NCI-H2081 treated with DMSO at 0.1 percent for 48 hours (cell line): ENCODE measurements around the gene PNPLA7.
A peak's percentile ranks its signal among the peaks of the same experiment; 100 is the strongest.
"Not testable (repeated sequence)": the region's sequence is repeated elsewhere in the genome, so short reads cannot be mapped to it uniquely, and the experiment has no call there.

ENCODE experiments used
- DNase-seq: peaks from one replicate; lab custom pipeline; 2025; lab: John Stamatoyannopoulos, UW

Gene PNPLA7

DNA sequence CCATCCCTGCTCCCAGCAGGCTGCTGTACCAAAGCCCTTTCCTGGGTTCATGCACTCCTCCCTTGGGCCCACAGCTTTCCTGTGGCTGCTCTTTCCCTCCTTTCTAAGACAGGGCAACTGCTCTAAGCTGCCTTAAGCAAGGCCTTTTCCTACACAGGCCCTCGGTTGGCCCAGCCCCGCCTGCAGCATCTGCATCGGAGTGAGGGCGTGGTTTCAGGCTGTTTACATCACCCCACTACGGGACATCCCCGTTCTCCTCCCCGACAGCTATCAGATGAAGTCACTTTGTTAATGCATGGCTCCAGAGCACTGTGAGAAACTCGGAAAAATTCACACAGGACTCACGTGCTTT lies 25.1 kb upstream of the PNPLA7 start:
- no peak for DNase-seq

DNA sequence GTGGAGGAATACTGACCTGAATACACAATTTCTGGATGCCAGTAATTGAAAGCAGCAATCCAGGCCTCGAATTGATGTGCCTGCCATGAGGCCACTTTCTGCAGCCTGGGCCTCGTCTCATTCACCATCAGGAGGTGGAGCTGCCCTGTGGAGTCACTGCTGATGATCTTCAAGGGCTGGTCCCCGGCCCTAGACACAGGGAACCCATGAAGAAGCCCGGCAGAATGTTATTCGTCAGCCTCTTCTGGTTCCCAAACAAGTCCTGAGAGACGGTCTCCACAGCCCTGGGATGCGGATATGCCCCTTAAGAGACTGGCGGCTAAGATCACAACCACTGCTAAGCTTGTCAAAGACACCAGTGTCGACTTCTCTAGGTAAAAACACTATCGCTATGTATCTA lies 24.0 kb upstream of the PNPLA7 start:
- no peak for DNase-seq

DNA sequence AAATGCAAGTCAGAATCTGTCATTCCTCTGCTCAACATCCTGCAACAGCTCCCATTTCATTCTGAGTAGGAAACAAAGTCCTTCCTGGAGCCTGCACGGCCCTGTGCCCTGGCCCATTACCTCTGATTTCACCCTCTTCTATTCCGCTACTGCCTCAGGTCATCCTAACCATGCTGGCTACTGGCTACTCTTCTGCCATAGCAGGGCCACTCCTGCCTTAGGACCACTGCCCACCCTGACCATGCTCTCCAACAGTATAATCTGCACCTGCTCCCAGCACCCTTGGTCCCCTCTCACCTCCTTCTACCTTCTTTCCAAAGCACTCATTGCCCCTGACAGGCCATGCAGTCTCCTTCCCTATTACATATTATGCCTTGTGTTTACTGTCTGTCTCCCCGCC lies 20.4 kb upstream of the PNPLA7 start:
- no peak for DNase-seq

DNA sequence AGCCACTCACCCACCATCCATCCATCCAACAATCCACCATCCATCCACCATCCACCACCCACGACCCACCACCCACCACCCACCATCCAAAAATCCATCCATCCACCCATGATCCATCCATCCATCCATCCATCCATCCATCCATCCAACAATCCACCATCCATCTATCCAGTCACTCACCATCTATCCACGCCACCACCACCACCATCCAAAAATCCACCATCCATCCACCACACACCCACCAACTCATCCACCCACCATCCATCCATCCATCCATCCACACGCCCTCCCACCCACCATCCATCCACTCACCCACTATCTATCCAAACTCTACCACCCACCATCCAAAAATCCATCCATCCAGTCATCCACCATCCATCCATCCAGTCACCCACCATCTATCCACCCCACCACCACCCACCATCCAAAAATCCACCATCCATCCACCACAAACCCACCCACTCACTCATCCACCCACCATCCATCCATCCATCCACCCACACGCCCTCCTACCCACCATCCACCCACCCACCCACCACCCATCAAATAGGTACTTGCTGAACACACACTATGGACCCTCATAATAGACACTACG lies 19.5 kb upstream of the PNPLA7 start:
- no peak for DNase-seq

DNA sequence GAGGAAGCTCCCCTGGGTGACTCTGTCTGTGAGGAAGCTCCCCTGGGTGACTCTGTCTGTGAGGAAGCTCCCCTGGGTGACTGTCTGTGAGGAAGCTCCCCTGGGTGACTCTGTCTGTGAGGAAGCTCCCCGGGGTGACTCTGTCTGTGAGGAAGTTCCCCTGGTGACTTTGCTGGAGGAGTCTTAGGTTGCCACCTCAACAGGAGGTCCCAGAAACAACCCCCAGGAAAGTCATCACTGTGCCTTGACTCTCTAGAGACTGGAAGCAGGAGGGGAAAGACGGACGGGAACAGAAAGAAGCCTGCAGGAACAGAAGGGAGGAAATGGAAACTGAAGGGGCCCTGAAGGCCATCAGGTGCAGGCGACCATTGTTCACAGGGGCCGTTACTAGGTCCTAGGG lies 18.2 kb upstream of the PNPLA7 start:
- not testable (repeated sequence) for DNase-seq

DNA sequence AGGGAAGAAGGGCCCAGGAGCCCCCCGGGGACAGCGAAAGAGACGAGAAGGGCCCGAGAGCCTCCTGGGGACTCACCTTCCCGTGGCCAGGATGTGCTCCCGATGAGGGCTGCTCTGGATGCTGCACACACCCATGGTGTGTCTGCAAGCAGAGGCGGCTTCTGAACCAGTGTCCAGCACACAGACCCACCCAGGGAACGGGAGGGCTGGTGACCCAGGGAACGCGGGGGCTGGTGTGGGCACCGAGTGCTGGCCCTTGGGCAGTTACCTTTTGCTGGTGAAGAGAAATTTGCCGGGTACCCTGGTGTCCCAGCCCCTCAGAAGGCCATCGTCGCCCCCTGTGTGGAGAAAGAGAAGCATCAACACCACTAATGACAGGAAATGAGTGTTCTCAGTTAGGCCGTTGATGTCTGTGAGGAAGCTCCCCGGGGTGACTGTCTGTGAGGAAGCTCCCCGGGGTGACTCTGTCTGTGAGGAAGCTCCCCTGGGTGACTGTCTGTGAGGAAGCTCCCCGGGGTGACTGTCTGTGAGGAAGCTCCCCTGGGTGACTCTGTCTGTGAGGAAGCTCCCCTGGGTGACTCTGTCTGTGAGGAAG lies 14.7 kb upstream of the PNPLA7 start:
- no peak for DNase-seq

DNA sequence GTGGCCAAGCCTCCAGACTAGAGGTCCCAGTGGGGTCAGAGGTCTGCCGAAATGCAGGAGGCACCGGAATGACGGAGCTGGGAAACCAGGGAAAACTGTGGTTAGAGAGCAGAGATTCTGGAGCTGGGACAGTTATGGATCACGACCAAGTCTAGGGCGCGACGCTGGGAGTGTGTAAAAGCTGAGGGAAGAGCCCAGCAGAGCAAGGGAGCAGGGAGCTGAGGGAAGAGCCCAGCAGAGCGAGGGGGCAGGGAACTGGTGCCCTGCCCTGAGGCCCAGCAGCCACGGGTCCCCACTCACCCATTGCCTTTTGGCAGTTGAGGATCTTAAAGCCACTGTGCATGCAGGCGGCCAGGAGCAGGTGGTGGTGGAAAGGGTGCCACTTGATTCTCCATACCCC lies 13.9 kb upstream of the PNPLA7 start:
- no peak for DNase-seq

DNA sequence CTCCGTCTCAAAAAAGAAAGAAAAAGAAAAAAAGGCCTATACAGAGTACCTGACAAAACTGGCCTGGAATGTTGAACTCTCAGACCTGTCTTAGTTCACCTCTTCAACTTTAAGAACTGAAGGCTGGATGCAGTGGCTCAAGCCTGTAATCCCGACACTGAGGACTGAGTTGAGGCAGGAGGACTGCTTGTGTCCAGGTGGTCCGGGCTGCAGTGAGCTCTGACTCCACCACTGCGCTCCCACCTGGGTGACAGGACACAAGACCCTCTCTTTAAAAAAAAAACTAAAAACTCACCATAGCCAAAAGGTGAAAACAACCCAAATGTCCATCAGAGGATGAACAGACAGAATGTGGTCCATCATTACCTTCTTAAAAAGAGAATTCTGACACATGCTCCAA lies 7.9 kb upstream of the PNPLA7 start:
- DNase-seq = no peak

DNA sequence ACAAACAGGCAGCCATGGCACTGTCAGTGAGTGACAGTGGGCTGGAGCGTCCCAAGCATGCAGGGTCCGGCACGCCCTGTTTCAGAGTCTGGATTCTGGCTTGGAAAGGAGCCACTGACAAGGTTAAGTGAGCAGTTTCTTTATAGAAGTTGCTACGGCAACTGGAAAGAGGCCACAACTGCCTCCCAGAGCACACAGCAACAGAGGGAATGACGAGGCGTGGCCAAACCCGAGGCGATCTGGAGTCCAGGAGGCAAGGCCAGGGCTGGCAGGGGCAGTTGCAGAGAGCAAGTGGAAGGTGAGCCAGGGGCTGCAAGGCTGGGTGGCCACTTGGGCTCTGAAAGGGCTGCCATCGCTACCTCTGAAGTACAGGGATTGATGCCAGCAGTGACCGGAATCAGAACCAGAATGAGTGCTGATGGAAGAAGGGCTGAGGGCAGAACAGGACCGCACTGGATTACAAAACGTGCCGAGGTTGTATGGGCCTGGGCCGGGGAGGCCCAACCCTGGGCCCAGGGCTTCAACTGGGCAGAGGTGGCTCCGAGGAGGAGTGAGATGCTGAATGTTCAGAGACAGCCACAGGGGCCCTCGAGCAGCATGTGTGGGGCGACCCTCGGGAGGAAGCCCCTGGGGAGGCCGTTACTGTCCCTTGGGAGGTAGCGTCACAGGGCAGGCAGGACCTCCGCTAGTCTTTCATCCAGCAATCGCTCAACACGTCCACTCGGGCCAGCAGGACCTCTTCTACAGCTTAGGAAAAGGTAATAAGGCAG lies 6.1 kb upstream of the PNPLA7 start:
- DNase-seq = no peak

DNA sequence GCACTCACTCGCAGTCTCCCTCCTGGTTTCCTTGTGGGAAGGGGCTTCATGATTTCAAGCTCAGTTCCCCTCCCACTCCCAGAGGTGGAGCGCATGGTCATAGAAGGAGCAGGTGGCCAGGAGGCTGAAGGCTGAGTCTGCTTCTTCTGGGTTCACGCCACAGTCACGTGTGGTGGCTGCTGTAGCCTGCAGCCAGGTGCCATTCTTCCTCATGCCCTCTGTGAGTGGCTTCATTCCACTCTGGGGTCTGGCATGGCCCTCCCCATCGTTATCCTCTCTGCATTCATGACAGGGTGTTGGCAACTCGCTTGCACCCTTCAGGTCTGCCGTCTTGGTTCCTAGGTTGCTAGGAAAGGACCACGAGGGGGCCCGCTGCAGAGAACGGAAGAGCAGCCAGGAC lies 5.0 kb upstream of the PNPLA7 start:
- no peak for DNase-seq

DNA sequence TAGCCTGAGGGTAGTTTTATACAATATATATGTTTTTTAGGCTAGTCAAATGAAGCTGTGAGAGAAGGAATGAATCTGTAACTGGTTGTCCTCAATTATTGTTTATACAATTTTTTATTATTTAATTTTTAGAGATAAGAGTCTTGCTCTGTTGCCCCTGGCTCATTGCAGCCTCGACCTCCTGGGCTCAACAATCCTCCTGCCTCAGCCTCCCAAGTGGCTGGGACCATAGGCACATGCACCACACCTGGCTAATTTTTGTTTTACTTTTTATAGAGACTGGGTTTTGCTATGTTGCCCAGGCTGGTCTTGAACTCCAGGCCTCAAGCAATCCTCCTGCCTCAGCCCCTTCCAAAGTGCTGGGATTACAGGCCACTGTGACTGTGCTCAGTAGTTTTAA lies 4.1 kb upstream of the PNPLA7 start:
- no peak for DNase-seq

DNA sequence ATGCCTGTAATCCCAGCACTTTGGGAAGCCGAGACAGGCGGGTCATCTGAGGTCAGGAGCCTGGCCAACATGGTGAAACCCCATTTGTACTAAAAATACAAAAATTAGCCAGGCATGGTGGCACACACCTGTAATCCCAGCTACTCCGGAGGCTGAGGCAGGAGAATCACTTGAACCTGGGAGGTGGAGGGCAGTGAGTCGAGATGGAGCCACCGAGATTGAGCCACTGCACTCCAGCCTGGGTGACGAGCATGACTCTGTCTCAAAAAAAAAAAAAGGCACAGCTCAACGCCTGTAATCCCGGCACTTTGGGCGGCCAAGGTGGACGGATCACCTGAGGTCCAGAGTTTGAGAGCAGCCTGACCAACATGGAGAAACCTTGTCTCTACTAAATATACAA lies 3.5 kb upstream of the PNPLA7 start:
- not testable (repeated sequence) for DNase-seq

DNA sequence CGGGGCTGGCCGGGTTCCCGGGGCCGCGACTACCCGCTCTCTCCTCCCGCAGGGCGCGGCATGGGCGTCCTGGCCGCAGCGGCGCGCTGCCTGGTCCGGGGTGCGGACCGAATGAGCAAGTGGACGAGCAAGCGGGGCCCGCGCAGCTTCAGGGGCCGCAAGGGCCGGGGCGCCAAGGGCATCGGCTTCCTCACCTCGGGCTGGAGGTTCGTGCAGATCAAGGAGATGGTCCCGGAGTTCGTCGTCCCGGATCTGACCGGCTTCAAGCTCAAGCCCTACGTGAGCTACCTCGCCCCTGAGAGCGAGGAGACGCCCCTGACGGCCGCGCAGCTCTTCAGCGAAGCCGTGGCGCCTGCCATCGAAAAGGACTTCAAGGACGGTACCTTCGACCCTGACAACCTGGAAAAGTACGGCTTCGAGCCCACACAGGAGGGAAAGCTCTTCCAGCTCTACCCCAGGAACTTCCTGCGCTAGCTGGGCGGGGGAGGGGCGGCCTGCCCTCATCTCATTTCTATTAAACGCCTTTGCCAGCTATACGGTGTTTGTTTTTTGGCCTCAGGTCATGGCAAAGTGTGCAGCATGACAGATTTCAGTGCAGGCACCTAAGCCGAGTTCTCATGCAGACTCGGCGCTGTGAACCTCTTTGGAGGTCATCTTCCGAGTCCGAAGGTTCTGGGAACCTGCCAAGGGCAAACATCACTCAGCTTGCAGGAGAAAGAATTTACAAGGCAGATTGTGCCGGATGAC lies 2.0 kb upstream of the PNPLA7 start:
- no peak for DNase-seq

DNA sequence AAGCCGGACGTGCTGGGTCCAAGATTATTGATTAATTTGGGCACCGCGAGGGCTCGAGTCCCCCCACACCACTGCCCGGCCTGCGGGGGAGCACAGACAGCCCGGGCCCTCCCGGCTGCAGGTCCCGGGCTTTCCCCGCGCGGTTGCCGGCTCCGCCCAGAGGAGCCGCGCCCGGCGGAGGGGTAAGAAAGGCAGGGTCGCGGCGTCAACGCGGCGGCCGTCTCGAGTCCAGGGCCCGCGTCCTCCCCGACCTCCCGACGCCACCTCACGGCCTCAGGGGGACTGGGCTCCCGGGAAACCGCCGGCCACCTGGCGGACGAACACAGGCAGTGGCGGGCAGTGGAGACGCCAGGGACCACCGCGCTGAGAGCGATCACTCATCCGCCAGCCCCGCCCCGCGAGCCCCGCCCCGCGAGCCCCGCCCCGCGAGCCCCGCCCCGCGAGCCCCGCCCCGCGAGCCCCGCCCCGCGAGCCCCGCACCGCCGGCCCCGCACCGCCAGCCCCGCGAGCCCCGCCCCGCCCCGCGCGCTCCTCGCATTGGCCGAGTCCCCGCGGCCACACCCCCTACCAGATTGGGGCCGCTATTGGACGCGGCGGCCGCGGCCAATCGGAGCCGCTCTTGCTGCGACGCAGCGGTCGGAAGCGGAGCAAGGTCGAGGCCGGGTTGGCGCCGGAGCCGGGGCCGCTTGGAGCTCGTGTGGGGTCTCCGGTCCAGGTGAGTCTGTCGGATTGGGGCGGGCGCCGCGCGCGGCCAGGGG lies 1.2 kb upstream of the PNPLA7 start, which contains the start of gene MRPL41:
MRPL41 (plus strand) TSS at position 616 of the 758 bp plus-strand sequence. CDS start 203 bp downstream, outside the sequence.
- DNase-seq = peak; percentile 33

DNA sequence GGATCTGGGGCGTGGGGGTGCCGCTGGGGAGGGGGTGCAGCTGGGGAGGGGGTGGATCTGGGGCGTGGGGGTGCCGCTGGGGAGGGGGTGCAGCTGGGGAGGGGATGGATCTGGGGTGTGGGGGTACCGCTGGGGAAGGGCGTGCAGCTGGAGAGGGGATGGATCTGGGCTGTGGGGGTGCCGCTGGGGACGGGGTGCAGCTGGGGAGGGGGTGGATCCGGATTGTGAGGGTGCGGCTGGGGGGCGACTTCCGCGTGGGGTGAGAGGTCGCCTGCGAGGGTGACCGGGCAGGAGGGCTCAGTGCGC lies 709 bp upstream of the PNPLA7 start:
- DNase-seq = not testable (repeated sequence)

DNA sequence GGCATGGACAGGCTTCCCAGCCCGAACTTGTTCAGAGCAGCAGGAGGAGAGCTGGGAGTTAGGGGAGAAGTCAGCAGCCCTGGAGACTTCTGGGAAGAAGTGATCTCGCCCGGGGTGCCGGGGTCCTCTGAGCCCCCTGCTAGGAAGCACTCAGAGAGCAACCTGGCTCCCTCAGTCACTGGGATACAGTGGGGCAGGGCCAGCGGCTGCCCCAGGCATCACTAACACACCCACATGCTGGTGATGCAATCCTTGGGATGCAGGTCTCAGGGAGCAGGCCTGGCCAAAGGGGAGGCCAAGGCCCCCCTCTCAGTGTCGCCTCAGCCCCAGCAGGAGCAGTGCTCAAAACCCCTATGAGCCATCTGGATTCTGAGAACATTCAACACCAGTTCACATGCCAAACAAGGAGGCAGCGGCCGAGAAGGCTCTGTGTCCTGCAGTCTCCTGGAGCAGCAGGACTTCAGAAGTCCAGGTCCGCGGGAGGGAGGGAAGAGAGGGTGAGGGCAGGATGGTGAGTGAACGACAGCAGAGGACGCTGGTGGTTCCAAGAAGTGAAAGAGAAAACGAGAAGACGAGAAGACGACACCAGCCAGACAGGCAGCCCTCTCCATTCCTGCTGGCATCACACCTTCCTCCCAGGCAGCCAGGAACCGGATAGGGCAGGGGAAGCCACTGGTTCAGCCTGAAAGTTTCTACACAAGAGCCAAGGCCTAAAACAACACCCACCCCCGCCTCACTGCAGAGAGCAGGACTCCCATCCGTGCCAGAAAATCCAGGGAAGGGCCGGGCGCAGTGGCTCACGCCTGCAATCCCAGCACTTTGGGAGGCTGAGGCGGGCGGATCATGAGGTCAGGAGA lies 2.3 kb downstream of the PNPLA7 start:
- no peak for DNase-seq

DNA sequence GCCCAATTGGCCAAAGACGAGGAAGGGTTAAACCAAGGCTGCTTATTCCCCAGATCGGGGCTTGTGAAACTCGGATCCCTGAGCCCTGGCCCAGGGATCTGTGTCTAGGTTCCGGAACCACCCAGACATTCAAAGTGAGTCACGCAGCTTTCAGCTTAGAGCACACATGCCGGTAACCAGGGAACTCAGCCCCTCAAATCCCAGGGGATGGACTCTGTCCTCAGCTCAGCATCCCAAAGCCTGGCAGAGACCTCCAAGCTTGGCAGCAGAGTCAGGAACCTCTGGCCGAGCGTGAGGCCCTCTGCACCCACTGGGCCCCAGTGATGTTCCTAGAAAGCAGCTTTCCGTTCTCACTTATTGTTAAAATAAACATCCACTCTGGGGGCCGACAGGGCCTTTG lies 5.1 kb downstream of the PNPLA7 start:
- no peak for DNase-seq

DNA sequence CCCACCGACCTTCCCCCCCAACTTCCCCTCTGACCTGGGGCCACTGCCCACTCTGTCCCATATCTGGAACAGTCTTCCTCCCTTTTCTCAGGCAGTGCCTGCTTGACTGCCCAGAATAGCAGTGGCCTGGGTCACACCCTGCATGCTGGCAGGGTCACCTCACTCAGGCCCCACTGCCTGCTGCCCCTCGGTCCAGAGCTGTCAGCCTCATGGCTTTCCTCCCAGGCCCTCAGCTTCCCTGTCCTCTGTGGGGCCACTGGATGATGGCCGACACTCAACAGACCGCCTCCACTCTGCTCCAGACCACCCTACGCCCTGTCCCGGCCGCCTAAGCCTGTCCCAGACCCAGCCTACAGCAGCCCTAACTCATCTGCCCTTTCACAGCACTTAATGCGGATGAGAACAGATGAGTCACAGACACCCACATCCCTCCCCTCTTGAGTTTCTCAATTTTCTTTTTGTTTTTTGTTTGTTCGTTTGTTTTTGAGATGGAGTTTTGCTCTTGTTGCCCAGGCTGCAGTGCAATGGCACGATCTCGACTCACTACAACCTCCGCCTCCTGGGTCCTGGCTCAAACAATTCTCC lies 5.9 kb downstream of the PNPLA7 start:
- no peak for DNase-seq

DNA sequence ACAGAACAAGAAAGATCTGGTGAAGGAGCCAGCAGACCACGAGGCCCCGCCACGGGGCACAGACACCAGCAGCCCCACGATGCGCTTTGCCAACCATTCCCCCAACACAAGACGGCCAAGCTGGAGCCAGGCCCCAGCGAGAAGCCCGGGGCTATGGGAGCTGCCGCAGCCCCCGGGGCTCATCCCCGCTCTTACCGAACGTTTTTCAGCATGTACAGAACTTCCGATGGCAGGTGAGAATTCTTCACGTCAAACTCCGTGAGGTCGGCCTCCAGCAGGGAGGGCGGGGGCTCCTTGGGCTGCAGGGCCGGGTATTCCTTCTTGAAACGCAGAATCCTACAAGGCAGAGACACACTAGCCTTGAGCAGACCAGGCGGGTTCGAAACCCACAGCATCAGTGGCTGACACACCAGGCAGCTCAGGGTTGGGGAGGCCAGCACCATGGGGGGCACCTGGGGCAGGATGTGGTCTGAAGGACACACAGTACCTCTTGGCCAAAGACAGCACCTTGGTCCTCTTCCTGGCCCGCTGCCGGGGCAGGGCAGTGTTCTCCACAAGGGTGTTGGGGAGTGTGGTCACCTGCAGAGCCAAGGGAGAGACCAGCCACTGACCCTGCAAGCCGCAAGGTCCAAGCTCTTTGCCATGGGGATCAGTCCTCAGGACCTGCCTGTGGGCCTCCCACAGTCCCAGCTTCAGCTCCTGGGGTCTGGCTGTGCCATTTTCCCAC lies 6.8 kb downstream of the PNPLA7 start:
- no peak for DNase-seq

DNA sequence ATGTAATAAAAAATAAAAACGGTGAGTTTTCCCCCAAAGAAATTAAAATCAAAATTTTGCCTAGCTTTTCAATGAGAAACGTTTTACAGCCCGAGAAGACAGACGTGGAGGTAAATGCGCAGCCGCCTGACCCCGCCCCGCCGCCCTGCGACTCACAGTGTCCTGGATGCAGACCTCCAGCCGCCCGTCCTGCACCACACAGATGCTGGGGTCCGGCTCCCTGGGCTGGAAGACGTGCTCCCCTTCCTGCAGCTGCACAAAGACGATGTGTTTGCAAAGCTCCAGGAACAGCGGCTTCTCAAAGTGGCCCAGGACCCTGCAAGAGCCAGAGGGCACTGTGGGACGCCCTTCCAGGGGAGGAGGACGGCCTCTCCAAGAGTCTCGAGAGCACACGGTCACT lies 7.7 kb downstream of the PNPLA7 start:
- DNase-seq = no peak
